OCI-LY1 (cell line): ENCODE measurements around the gene ZNF552.

Source experiments
- H2AFZ ChIP-seq: fragments of 200-600 bp; sonication (generic), shearing (Covaris generic); 2 replicates; pipeline ENCODE4 v1.6.0; 2014; ENCODE audit warnings: antibody characterized with exemption, mild to moderate bottlenecking, low read length
- H3F3A ChIP-seq: fragments of 200-600 bp; sonication (generic), shearing (Covaris generic); 2 replicates; pipeline ENCODE4 v1.6.0; 2014; ENCODE audit warnings: mild to moderate bottlenecking, antibody characterized with exemption, low read length, moderate library complexity; ENCODE audit not compliant: insufficient read depth
- H3K27ac ChIP-seq: fragments of 200-600 bp; sonication (generic); 2 replicates; pipeline ENCODE4 v1.5.1; 2014; ENCODE audit warnings: low read length, mixed run types, mild to moderate bottlenecking, low read depth; ENCODE audit not compliant: poor library complexity, severe bottlenecking
- H3K27me3 ChIP-seq: fragments of 200-600 bp; sonication (generic); 2 replicates; pipeline ENCODE4 v1.6.0; 2014; ENCODE audit warnings: antibody characterized with exemption, mild to moderate bottlenecking, low read length, moderate library complexity; ENCODE audit not compliant: insufficient read depth
- H3K36me3 ChIP-seq: fragments of 200-600 bp; sonication (generic); 2 replicates; pipeline ENCODE4 v1.6.1; 2014; ENCODE audit warnings: mild to moderate bottlenecking, antibody characterized with exemption, low read length, moderate library complexity, mixed read lengths; ENCODE audit not compliant: insufficient read depth
- H3K4me1 ChIP-seq: fragments of 200-600 bp; sonication (generic); 2 replicates; pipeline ENCODE4 v1.5.1; 2014; ENCODE audit warnings: mild to moderate bottlenecking, low read length, moderate library complexity; ENCODE audit not compliant: insufficient read depth, severe bottlenecking
- H3K4me2 ChIP-seq: fragments of 200-600 bp; sonication (generic), shearing (Covaris generic); 2 replicates; pipeline ENCODE4 v1.6.1; 2014; ENCODE audit warnings: low read length
- H3K4me3 ChIP-seq: fragments of 200-600 bp; sonication (generic); 2 replicates; pipeline ENCODE4 v1.5.1; 2014; ENCODE audit warnings: low read length, low read depth, mild to moderate bottlenecking, mixed read lengths; ENCODE audit not compliant: poor library complexity, severe bottlenecking
- H3K79me2 ChIP-seq: fragments of 200-600 bp; shearing (Covaris generic); 2 replicates; pipeline ENCODE4 v1.6.1; 2016; ENCODE audit warnings: mixed run types, low read length, mixed read lengths; ENCODE audit not compliant: insufficient read depth
- H3K9ac ChIP-seq: fragments of 200-600 bp; sonication (generic), shearing (Covaris generic); 2 replicates; pipeline ENCODE4 v1.6.1; 2014; ENCODE audit warnings: mild to moderate bottlenecking, low read length, mixed read lengths
- H3K9me2 ChIP-seq: fragments of 200-600 bp; sonication (generic), shearing (Covaris generic); 2 replicates; pipeline ENCODE4 v1.6.1; 2014; ENCODE audit warnings: low read depth, mild to moderate bottlenecking, low read length, mixed read lengths
- H3K9me3 ChIP-seq: fragments of 200-600 bp; shearing (Covaris generic); 2 replicates; pipeline ENCODE4 v1.6.1; 2014; ENCODE audit warnings: low read length, mixed read lengths
- H4K20me1 ChIP-seq: fragments of 200-600 bp; sonication (generic), shearing (Covaris generic); 2 replicates; pipeline ENCODE4 v1.6.0; 2016; ENCODE audit warnings: mild to moderate bottlenecking, low read length; ENCODE audit not compliant: insufficient read depth
- EZH2 ChIP-seq: fragments of 200-600 bp; sonication (generic), shearing (Covaris generic); IDR thresholded peaks from 2 replicates; pipeline ENCODE4 v1.8.0; 2017; ENCODE audit warnings: borderline replicate concordance, mixed run types, mild to moderate bottlenecking, antibody characterized with exemption, low read length, moderate library complexity, mixed read lengths
- TF ChIP-seq, protein P1 (sequence below): fragments of 200-600 bp; sonication (generic), shearing (Covaris generic); IDR thresholded peaks from 2 replicates; pipeline ENCODE4 v1.5.1; 2017; ENCODE audit warnings: mild to moderate bottlenecking, antibody characterized with exemption, low read length, moderate library complexity, mixed read lengths

The ZNF552 gene

DNA sequence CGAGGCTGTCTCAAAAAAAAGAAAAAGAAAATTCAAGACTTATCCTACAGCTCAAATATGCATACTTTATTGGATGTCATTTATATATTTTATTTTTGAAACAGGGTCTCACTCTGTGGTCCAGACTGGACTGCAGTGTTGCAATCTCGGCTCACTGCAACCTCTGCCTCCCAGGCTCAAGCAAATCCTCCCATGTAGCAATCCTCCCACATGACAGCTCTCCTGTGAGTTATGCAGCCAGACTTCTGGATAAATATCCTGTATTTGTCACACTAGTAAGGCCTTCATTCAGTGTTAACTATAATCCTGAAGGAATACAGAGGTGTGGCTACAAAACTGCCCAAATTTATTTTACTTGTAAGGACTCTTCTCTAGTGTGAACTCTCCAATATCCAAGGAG, 7.2 kb downstream of the ZNF552 start:
- TF ChIP-seq EZH2 = no peak
- TF ChIP-seq, protein P1, sequence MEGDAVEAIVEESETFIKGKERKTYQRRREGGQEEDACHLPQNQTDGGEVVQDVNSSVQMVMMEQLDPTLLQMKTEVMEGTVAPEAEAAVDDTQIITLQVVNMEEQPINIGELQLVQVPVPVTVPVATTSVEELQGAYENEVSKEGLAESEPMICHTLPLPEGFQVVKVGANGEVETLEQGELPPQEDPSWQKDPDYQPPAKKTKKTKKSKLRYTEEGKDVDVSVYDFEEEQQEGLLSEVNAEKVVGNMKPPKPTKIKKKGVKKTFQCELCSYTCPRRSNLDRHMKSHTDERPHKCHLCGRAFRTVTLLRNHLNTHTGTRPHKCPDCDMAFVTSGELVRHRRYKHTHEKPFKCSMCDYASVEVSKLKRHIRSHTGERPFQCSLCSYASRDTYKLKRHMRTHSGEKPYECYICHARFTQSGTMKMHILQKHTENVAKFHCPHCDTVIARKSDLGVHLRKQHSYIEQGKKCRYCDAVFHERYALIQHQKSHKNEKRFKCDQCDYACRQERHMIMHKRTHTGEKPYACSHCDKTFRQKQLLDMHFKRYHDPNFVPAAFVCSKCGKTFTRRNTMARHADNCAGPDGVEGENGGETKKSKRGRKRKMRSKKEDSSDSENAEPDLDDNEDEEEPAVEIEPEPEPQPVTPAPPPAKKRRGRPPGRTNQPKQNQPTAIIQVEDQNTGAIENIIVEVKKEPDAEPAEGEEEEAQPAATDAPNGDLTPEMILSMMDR = no peak
- no peaks in the 10 kb centered on the region for H4K20me1 ChIP-seq
- no peak overlapping the region for H3K4me3 ChIP-seq
- peaks cover 66% of the 10 kb centered on the region for H3K36me3 ChIP-seq
- no peaks in the 10 kb centered on the region for H3F3A ChIP-seq
- no peaks in the 10 kb centered on the region for H3K27me3 ChIP-seq
- no peak overlapping the region for H2AFZ ChIP-seq
- no peaks in the 10 kb centered on the region for H3K9me3 ChIP-seq
- H3K27ac ChIP-seq = no peak overlapping the region
- H3K9me2 ChIP-seq = no peaks in the 10 kb centered on the region
- H3K9ac ChIP-seq = no peak overlapping the region
- no peak overlapping the region for H3K4me2 ChIP-seq
- H3K4me1 ChIP-seq = peaks cover 7% of the 10 kb centered on the region
- H3K79me2 ChIP-seq = no peaks in the 10 kb centered on the region

DNA sequence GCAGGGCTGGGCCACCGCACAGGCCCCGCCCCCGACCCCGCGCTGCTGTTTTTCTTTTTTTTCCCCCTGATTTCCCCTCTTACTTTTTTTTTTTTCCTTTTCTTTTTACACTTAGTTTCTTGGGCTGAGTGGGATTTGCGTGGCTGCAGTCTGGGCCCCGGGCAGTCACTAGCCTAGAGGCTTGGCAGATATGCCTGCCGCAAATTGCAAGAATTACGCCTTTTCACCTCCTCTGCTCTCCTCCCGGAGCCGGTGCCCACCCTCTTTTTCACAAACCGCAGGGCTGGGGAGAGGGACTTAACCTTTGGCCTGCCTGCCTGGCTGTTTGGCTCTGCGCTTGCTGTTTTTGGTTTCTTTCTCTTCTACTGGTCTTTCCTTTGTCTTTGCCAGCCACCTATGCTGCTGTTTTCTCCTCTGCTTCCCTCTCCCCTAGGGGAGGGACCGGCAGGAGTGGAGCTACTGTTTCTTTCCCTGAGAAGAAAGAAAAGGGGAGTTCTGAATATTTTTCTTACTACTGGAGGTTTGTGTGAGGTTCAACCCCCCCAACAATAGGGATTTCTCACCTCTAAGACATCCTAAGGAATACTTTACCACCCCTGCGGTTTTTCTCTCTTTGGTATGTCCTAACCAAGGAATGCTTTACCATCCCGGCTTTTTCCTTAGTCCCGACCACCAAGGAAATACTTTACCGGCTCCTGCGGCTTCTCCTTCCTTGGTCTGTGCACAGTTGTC, 11.0 kb downstream of the ZNF552 start:
- Histone ChIP-seq H3K36me3 (peaks cover 53% of the 10 kb centered on the region), H3K4me3 (no peak overlapping the region), H3K9me3 (no peaks in the 10 kb centered on the region), H3K27me3 (no peaks in the 10 kb centered on the region), H3K4me2 (no peak overlapping the region), H3K79me2 (0 out of 2 replicates have a peak, but pooled peaks cover 5% of the 10 kb centered on the region), H2AFZ (no peak overlapping the region), H3K4me1 (peaks cover 8% of the 10 kb centered on the region), H4K20me1 (no peaks in the 10 kb centered on the region), H3F3A (no peaks in the 10 kb centered on the region), H3K9ac (no peak overlapping the region), H3K27ac (no peak overlapping the region), H3K9me2 (no peaks in the 10 kb centered on the region)
- TF ChIP-seq, protein P1 = no peak
- TF ChIP-seq EZH2 = no peak

DNA sequence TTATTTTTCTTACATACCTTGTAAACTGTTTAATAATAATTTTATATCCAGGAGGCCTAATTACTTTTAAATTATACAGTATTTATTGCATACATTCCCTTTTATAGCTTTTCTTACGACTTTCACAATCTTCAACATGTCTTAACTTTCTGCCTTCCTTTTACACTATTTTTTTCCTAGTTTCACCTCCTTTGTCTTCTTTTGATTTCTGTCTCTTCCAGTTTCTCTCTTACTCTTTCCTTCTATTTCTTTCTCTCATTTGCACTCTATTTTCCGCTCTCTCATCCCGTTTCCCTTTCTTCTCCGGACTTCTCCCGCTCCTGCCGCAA, 11.5 kb downstream of the ZNF552 start:
- H3K4me2 ChIP-seq = no peak overlapping the region
- 0 out of 2 replicates have a peak, but pooled peaks cover 5% of the 10 kb centered on the region for H3K79me2 ChIP-seq
- H3K4me3 ChIP-seq = no peak overlapping the region
- H3K4me1 ChIP-seq = peaks cover 8% of the 10 kb centered on the region
- no peak overlapping the region for H3K9ac ChIP-seq
- peaks cover 49% of the 10 kb centered on the region for H3K36me3 ChIP-seq
- H3K9me3 ChIP-seq = no peaks in the 10 kb centered on the region
- H3F3A ChIP-seq = no peaks in the 10 kb centered on the region
- no peaks in the 10 kb centered on the region for H4K20me1 ChIP-seq
- no peak overlapping the region for H3K27ac ChIP-seq
- H3K27me3 ChIP-seq = no peaks in the 10 kb centered on the region
- H2AFZ ChIP-seq = no peak overlapping the region
- no peaks in the 10 kb centered on the region for H3K9me2 ChIP-seq
- no peak for TF ChIP-seq EZH2

DNA sequence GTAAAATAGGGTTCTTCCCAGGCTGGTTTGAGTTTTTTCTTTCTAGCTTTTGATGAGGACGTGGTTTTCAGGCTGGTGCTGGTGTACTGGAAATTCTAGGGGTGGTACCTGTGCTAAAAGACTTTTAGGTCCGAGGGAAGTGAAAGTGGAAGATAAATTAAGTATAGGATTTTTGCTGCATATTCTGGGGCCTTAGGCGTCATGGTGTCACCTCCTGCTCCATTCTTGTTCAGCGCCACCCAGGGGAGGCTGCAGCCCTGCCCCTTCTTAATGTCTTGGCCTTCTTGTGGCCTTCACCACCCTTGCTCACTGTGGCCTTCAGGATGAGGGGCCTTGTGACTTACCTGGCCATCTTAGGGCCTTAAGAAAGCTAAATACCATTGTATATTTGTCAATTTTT, 12.4 kb downstream of the ZNF552 start:
- Histone ChIP-seq H4K20me1 (no peaks in the 10 kb centered on the region), H3K4me3 (no peak overlapping the region), H3K27me3 (no peaks in the 10 kb centered on the region), H3K4me1 (peaks cover 8% of the 10 kb centered on the region), H3K9me2 (no peaks in the 10 kb centered on the region), H3K4me2 (no peak overlapping the region; the same call in 1 of the 2 replicates), H3F3A (no peaks in the 10 kb centered on the region), H3K9me3 (no peaks in the 10 kb centered on the region), H3K27ac (no peak overlapping the region), H3K9ac (no peak overlapping the region), H3K79me2 (0 out of 2 replicates have a peak, but pooled peaks cover 5% of the 10 kb centered on the region), H2AFZ (no peak overlapping the region), H3K36me3 (peaks cover 39% of the 10 kb centered on the region)
- TF ChIP-seq, protein P1 = peak; percentile 28; the same call in 1 of the 2 replicates
- no peak for TF ChIP-seq EZH2
